GM19035 (cell line): ENCODE results near the gene CNPY1.

ENCODE experiments used
- ATAC-seq: cut with Tn5 transposase; IDR thresholded peaks from one replicate; pipeline ENCODE4 v1.9.1; 2021; ENCODE audit not compliant: unreplicated experiment

Gene CNPY1

GRCh38 chr7:155514296-155514695 is 32.1 kb downstream of the CNPY1 start:
- ATAC-seq, result no peak

GRCh38 chr7:155513543-155514285 is 32.6 kb downstream of the CNPY1 start:
- ATAC-seq, result no peak

GRCh38 chr7:155512246-155512887 is 34.0 kb downstream of the CNPY1 start:
- ATAC-seq, result no peak

GRCh38 chr7:155511702-155511996 is 34.7 kb downstream of the CNPY1 start:
- no peak for ATAC-seq

- ATAC-seq, result no peak
Measured at GRCh38 chr7:155510975-155511701, 35.2 kb downstream of the CNPY1 start.

- no peak for ATAC-seq
Measured at GRCh38 chr7:155509725-155510551, 36.4 kb downstream of the CNPY1 start.

GRCh38 chr7:155509359-155509724 is 37.0 kb downstream of the CNPY1 start:
- ATAC-seq, result no peak

- no peak for ATAC-seq
Measured at GRCh38 chr7:155508376-155509358, 37.7 kb downstream of the CNPY1 start.

GRCh38 chr7:155507576-155507975 is 38.8 kb downstream of the CNPY1 start:
- ATAC-seq, result no peak

GRCh38 chr7:155506854-155507337 is 39.5 kb downstream of the CNPY1 start:
- ATAC-seq, result no peak

- ATAC-seq, result no peak
Measured at GRCh38 chr7:155505422-155505793, 41.0 kb downstream of the CNPY1 start.

- no peak for ATAC-seq
Measured at GRCh38 chr7:155497149-155497901, 49.0 kb downstream of the CNPY1 start.

GRCh38 chr7:155496267-155497005 is 49.9 kb downstream of the CNPY1 start:
- ATAC-seq, result no peak

- ATAC-seq, result no peak
Measured at GRCh38 chr7:155495440-155496248, 50.7 kb downstream of the CNPY1 start.

GRCh38 chr7:155494551-155494950 is 51.8 kb downstream of the CNPY1 start:
- ATAC-seq, result no peak

- ATAC-seq, result no peak
Measured at GRCh38 chr7:155493744-155494538, 52.4 kb downstream of the CNPY1 start.

- no peak for ATAC-seq
Measured at GRCh38 chr7:155491812-155492211, 54.5 kb downstream of the CNPY1 start.
